H9 (cell line): ENCODE measurements around the gene CTXN3. TPM values are rescaled to one million over a fixed set of nuclear protein-coding genes. Genes with fewer than 3 reads are reported as not detected.

Experiments used
- DNase-seq: peaks from one replicate; pipeline ENCODE4 v3.0.0-alpha.2; 2017
- H2AFZ ChIP-seq: one replicate; pipeline ENCODE4 v1.6.1; 2013; ENCODE audit warnings: mild to moderate bottlenecking, low read length, control low read depth, moderate library complexity
- H2AK5ac ChIP-seq: 2 replicates; pipeline ENCODE4 v1.6.1; 2013; ENCODE audit warnings: low read length, control low read depth, mixed read lengths; ENCODE audit not compliant: insufficient read length
- H2BK120ac ChIP-seq: one replicate; pipeline ENCODE4 v1.6.1; 2013; ENCODE audit warnings: low read depth, mild to moderate bottlenecking, low read length, control low read depth, inconsistent platforms; ENCODE audit not compliant: poor library complexity, severe bottlenecking
- H2BK12ac ChIP-seq: 2 replicates; pipeline ENCODE4 v1.6.1; 2013; ENCODE audit warnings: low read length, control low read depth, mixed read lengths, low read depth; ENCODE audit not compliant: insufficient read length
- H2BK15ac ChIP-seq: 2 replicates; pipeline ENCODE4 v1.6.1; 2013; ENCODE audit warnings: low read depth, low read length, control low read depth
- H2BK20ac ChIP-seq: one replicate; pipeline ENCODE4 v1.6.1; 2013; ENCODE audit warnings: low read depth, mild to moderate bottlenecking, low read length, control low read depth, inconsistent platforms; ENCODE audit not compliant: poor library complexity, severe bottlenecking
- H2BK5ac ChIP-seq: 2 replicates; pipeline ENCODE4 v1.6.1; 2013; ENCODE audit warnings: low read length, control low read depth, mixed read lengths; ENCODE audit not compliant: insufficient read length
- H3K14ac ChIP-seq: 2 replicates; pipeline ENCODE4 v1.6.1; 2013; ENCODE audit warnings: low read length, control low read depth; ENCODE audit not compliant: insufficient read depth
- H3K18ac ChIP-seq: 2 replicates; pipeline ENCODE4 v1.6.1; 2013; ENCODE audit warnings: low read depth, mild to moderate bottlenecking, mixed read lengths, low read length, control low read depth; ENCODE audit not compliant: insufficient read length
- H3K23ac ChIP-seq: 2 replicates; pipeline ENCODE4 v1.6.1; 2013; ENCODE audit warnings: low read length, control low read depth, mixed read lengths, low read depth; ENCODE audit not compliant: insufficient read length
- H3K23me2 ChIP-seq: 2 replicates; pipeline ENCODE4 v1.6.1; 2013; ENCODE audit warnings: low read depth, mild to moderate bottlenecking, mixed read lengths, low read length, control low read depth; ENCODE audit not compliant: insufficient read length, poor library complexity, severe bottlenecking
- H3K27ac ChIP-seq: 2 replicates; pipeline ENCODE4 v1.5.1; 2013; ENCODE audit warnings: low read length, control low read depth, mixed read lengths, low read depth; ENCODE audit not compliant: insufficient read length
- H3K27me3 ChIP-seq: 2 replicates; pipeline ENCODE4 v1.6.1; 2013; ENCODE audit warnings: low read length, control low read depth, inconsistent platforms; ENCODE audit not compliant: insufficient read depth
- H3K4ac ChIP-seq: 2 replicates; pipeline ENCODE4 v1.6.1; 2013; ENCODE audit warnings: low read depth, mild to moderate bottlenecking, control low read depth, inconsistent platforms, low read length, moderate library complexity
- H3K4me1 ChIP-seq: 2 replicates; pipeline ENCODE4 v1.6.1; 2013; ENCODE audit warnings: low read length, control low read depth, inconsistent platforms; ENCODE audit not compliant: insufficient read depth
- H3K4me2 ChIP-seq: 2 replicates; pipeline ENCODE4 v1.6.1; 2013; ENCODE audit warnings: low read length, control low read depth, mixed read lengths; ENCODE audit not compliant: insufficient read length, insufficient read depth
- H3K56ac ChIP-seq: 2 replicates; pipeline ENCODE4 v1.6.1; 2013; ENCODE audit warnings: low read depth, mild to moderate bottlenecking, mixed read lengths, low read length, control low read depth; ENCODE audit not compliant: insufficient read length
- H3K79me1 ChIP-seq: 2 replicates; pipeline ENCODE4 v1.6.1; 2013; ENCODE audit warnings: low read depth, mild to moderate bottlenecking, moderate library complexity, low read length, control low read depth, inconsistent platforms; ENCODE audit not compliant: insufficient read depth, poor library complexity, severe bottlenecking
- H3K79me2 ChIP-seq: 2 replicates; pipeline ENCODE4 v1.6.1; 2013; ENCODE audit warnings: low read length, control low read depth, inconsistent platforms; ENCODE audit not compliant: insufficient read depth
- H3K9ac ChIP-seq: 2 replicates; pipeline ENCODE4 v1.6.1; 2013; ENCODE audit warnings: low read length, control low read depth, mixed read lengths; ENCODE audit not compliant: insufficient read length; ENCODE audit errors: extremely low read depth
- H3K9me3 ChIP-seq: one replicate; pipeline ENCODE4 v1.6.1; 2013; ENCODE audit warnings: low read depth, low read length, inconsistent platforms; ENCODE audit not compliant: control insufficient read depth
- H3T11ph ChIP-seq: one replicate; pipeline ENCODE4 v1.6.1; 2013; ENCODE audit warnings: mild to moderate bottlenecking, low read length, control low read depth, inconsistent platforms
- H4K20me1 ChIP-seq: one replicate; pipeline ENCODE4 v1.6.1; 2013; ENCODE audit not compliant: control insufficient read depth, insufficient read length, insufficient read depth
- H4K5ac ChIP-seq: 2 replicates; pipeline ENCODE4 v1.6.1; 2013; ENCODE audit warnings: low read depth, mild to moderate bottlenecking, mixed read lengths, low read length, control low read depth; ENCODE audit not compliant: insufficient read length
- H4K8ac ChIP-seq: replicated peaks from 2 replicates; pipeline ENCODE4 v1.6.1; 2013; ENCODE audit warnings: low read length, control low read depth, mixed read lengths, low read depth; ENCODE audit not compliant: insufficient read length
- H4K91ac ChIP-seq: 2 replicates; pipeline ENCODE4 v1.6.1; 2013; ENCODE audit warnings: low read depth, mild to moderate bottlenecking, moderate library complexity, mixed read lengths, low read length, control low read depth; ENCODE audit not compliant: insufficient read length
- H3K27ac Mint-ChIP-seq, 3 experiments: 2 replicates in 2 of 3; 3 replicates in 1 of 3; pipeline ENCODE4 v1.8.0; 2020 to 2021; ENCODE audit warnings: mixed read lengths in 3 of 3, mild to moderate bottlenecking in 1 of 3, moderate library complexity in 1 of 3
- H3K27me3 Mint-ChIP-seq: 2 replicates; pipeline ENCODE4 v1.8.0; 2021; ENCODE audit warnings: low read depth, mild to moderate bottlenecking, moderate library complexity, mixed read lengths
- H3K36me3 Mint-ChIP-seq, 3 experiments: 2 replicates in 2 of 3; 3 replicates in 1 of 3; pipeline ENCODE4 v1.8.0; 2020 to 2021; ENCODE audit warnings: low read depth in 3 of 3, mixed read lengths in 3 of 3; ENCODE audit not compliant: insufficient read depth in 1 of 3
- H3K4me1 Mint-ChIP-seq, 2 experiments: 2 replicates each; pipeline ENCODE4 v1.8.0; 2020; ENCODE audit warnings: mixed read lengths in 2 of 2
- H3K4me3 Mint-ChIP-seq, 2 experiments: 2 replicates in 1 of 2; 3 replicates in 1 of 2; pipeline ENCODE4 v1.8.0; 2020 to 2021; ENCODE audit warnings: mild to moderate bottlenecking in 2 of 2, mixed read lengths in 2 of 2, moderate library complexity in 1 of 2
- H3K9me3 Mint-ChIP-seq, 2 experiments: 2 replicates in 1 of 2; 3 replicates in 1 of 2; pipeline ENCODE4 v1.8.0; 2020; ENCODE audit warnings: mild to moderate bottlenecking in 2 of 2, mixed read lengths in 2 of 2, moderate library complexity in 1 of 2
- WGBS: extraction: QIAGEN DNeasy Blood & Tissue Kit; methylation state at CpG from one replicate; pipeline ENCODE4 v1.1.7; 2013; ENCODE audit warnings: missing lambda C conversion rate, low lambda C conversion rate, mixed read lengths; ENCODE audit not compliant: insufficient read length; ENCODE audit errors: extremely low coverage; 5-methylcytosine and 5-hydroxymethylcytosine counted together
- total RNA-seq: library from RNA; stranded (reverse); gene quantifications from 2 replicates; pipeline ENCODE4 v1.2.1, GENCODE V29; 2021
- TF ChIP-seq, protein P1 (sequence below): fragments of 200-600 bp; sonication (generic); conservative IDR thresholded peaks from 3 replicates; pipeline ENCODE4 v1.8.0; 2021; ENCODE audit warnings: antibody characterized with exemption, mild to moderate bottlenecking

The CTXN3 gene
- total RNA-seq, 1 experiment from 2014 or later: not detected

DNA sequence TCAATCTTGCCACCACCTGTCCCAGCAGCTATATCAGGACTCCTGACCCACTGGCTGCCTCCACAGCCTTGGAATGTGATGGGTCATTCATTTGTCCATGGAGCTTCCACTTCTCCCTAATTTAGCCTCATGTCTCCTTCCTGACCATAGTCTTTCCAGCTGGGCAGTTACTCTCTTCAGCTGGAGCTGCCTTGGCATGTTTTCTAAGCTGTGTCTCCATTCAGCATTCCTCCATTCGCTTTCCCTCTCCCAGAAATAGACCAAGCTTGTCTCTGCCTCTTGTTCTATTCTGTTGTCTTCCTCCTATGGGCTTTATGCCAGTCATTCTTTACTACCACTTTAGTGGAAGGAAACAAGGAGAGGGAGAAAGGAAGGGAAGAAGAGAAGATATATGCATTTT, 5.3 kb upstream of the CTXN3 start:
- no CpG with 5 or more reads among the region's 1 CpG for WGBS

More for the DNA sequence above, 5.3 kb upstream of the CTXN3 start:
- Mint-ChIP-seq H3K9me3 (no peaks in the 10 kb centered on the region), H3K27ac (no peak overlapping the region; a peak in 1 of 7 replicates), H3K4me1 (peaks cover under 1 to 4% of the 10 kb centered on the region in 2 experiments), H3K36me3 (no peaks in the 10 kb centered on the region), H3K4me3 (no peak overlapping the region), H3K27me3 (no peaks in the 10 kb centered on the region)
- H3K4ac ChIP-seq: no peak overlapping the region
- H2BK20ac ChIP-seq: no peak overlapping the region
- no peaks in the 10 kb centered on the region for H3K79me1 ChIP-seq
- no peak overlapping the region for H3K23ac ChIP-seq
- no peak overlapping the region for H2BK15ac ChIP-seq
- no peak overlapping the region for H3K4me2 ChIP-seq
- no peaks in the 10 kb centered on the region for H3K23me2 ChIP-seq
- H3K18ac ChIP-seq: no peak overlapping the region
- H4K91ac ChIP-seq: no peak overlapping the region
- no peaks in the 10 kb centered on the region for H3K4me1 ChIP-seq
- H3K14ac ChIP-seq: no peak overlapping the region
- H2BK5ac ChIP-seq: no peak overlapping the region
- H3T11ph ChIP-seq: no peak overlapping the region
- no peaks in the 10 kb centered on the region for H4K20me1 ChIP-seq
- no peaks in the 10 kb centered on the region for H3K27me3 ChIP-seq
- H2BK12ac ChIP-seq: no peak overlapping the region
- no peak overlapping the region for H2AK5ac ChIP-seq
- H4K5ac ChIP-seq: no peak overlapping the region
- TF ChIP-seq, protein P1, sequence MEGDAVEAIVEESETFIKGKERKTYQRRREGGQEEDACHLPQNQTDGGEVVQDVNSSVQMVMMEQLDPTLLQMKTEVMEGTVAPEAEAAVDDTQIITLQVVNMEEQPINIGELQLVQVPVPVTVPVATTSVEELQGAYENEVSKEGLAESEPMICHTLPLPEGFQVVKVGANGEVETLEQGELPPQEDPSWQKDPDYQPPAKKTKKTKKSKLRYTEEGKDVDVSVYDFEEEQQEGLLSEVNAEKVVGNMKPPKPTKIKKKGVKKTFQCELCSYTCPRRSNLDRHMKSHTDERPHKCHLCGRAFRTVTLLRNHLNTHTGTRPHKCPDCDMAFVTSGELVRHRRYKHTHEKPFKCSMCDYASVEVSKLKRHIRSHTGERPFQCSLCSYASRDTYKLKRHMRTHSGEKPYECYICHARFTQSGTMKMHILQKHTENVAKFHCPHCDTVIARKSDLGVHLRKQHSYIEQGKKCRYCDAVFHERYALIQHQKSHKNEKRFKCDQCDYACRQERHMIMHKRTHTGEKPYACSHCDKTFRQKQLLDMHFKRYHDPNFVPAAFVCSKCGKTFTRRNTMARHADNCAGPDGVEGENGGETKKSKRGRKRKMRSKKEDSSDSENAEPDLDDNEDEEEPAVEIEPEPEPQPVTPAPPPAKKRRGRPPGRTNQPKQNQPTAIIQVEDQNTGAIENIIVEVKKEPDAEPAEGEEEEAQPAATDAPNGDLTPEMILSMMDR: no peak
- H3K56ac ChIP-seq: no peak overlapping the region
- no peak overlapping the region for H3K27ac ChIP-seq
- no peak overlapping the region for H2BK120ac ChIP-seq
- H4K8ac ChIP-seq: no peak overlapping the region
- no peak overlapping the region for H2AFZ ChIP-seq
- H3K9me3 ChIP-seq: no peaks in the 10 kb centered on the region
- no peaks in the 10 kb centered on the region for H3K79me2 ChIP-seq
- no peak overlapping the region for H3K9ac ChIP-seq
- DNase-seq: no peak
